PFSK-1 (cell line): ENCODE measurements around the gene TUBAL3.

Experiments used
- FOXP2 ChIP-seq: optimal IDR thresholded peaks from 2 replicates; pipeline ENCODE3; 2011; ENCODE audit warnings: borderline replicate concordance, control low read depth, inconsistent platforms; ENCODE audit not compliant: insufficient read depth; ENCODE audit errors: extremely low read length, extremely low read depth
- POLR2AphosphoS5 ChIP-seq: IDR thresholded peaks from 2 replicates; pipeline ENCODE4 v1.6.1; 2012; ENCODE audit warnings: low read depth, mild to moderate bottlenecking, control low read depth, low read length, moderate library complexity
- SIN3A ChIP-seq: IDR thresholded peaks from 2 replicates; pipeline ENCODE4 v1.6.1; 2012; ENCODE audit warnings: mild to moderate bottlenecking, low read length, moderate library complexity, borderline replicate concordance; ENCODE audit not compliant: insufficient read depth
- TAF1 ChIP-seq: IDR thresholded peaks from 2 replicates; pipeline ENCODE4 v1.6.1; 2012; ENCODE audit warnings: low read length, control low read depth, borderline replicate concordance; ENCODE audit not compliant: insufficient read depth
- TF ChIP-seq, protein P1 (sequence below), 2 experiments: IDR thresholded peaks; 2 replicates each; pipeline versions ENCODE4 v1.6.1 to v1.8.0; 2011 to 2012; ENCODE audit warnings: low read depth in 2 of 2, low read length in 2 of 2, control low read depth in 1 of 2, inconsistent platforms in 1 of 2, mild to moderate bottlenecking in 1 of 2, moderate library complexity in 1 of 2; ENCODE audit not compliant: insufficient read depth in 1 of 2

Gene TUBAL3

DNA sequence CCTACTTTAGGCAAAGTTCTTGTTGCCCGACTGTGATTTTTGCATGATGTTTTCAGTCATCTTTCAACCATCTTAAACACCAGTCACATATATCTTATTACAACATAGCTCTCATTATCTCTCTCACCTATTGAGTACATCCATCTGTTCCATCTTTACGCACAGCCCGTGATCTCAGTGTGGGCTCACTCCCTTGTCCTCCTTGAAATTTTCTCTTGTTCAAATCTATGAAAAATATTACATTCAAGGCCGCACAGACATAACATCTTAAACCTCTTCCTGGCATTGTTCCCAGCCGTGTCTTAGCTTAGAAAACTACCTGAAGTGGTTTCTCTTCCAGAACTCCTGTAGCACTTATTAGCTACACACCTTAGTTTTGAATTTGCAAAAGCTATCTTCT is 40.4 kb upstream of the TUBAL3 start:
- no peak for TF ChIP-seq POLR2AphosphoS5
- no peak for TF ChIP-seq SIN3A
- no peak for TF ChIP-seq TAF1
- TF ChIP-seq FOXP2, result no peak
- TF ChIP-seq, protein P1, sequence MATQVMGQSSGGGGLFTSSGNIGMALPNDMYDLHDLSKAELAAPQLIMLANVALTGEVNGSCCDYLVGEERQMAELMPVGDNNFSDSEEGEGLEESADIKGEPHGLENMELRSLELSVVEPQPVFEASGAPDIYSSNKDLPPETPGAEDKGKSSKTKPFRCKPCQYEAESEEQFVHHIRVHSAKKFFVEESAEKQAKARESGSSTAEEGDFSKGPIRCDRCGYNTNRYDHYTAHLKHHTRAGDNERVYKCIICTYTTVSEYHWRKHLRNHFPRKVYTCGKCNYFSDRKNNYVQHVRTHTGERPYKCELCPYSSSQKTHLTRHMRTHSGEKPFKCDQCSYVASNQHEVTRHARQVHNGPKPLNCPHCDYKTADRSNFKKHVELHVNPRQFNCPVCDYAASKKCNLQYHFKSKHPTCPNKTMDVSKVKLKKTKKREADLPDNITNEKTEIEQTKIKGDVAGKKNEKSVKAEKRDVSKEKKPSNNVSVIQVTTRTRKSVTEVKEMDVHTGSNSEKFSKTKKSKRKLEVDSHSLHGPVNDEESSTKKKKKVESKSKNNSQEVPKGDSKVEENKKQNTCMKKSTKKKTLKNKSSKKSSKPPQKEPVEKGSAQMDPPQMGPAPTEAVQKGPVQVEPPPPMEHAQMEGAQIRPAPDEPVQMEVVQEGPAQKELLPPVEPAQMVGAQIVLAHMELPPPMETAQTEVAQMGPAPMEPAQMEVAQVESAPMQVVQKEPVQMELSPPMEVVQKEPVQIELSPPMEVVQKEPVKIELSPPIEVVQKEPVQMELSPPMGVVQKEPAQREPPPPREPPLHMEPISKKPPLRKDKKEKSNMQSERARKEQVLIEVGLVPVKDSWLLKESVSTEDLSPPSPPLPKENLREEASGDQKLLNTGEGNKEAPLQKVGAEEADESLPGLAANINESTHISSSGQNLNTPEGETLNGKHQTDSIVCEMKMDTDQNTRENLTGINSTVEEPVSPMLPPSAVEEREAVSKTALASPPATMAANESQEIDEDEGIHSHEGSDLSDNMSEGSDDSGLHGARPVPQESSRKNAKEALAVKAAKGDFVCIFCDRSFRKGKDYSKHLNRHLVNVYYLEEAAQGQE (IDR thresholded peaks at IDR 0.05; ENCODE audit: insufficient read depth in 1 of 2, low read depth in 2 of 2, low read length in 2 of 2), result no peak

DNA sequence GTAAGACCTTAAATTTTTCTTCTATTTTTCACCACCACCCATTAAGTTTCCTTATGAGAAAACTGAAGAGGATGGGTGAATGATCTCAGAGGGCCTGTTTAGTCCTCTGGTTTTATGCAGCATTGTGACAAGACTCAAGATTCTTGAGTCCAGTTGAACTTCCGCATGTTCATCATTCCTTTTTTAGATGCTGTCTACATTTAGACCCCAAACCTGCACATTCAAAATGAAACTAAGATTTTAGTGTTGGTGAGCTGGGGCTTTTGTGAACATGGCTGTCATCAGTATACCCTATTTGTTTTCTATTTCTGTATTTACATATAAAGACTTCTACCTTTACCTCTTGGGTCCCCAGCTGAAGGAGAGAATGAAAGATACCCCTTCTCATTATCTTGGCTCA is 38.8 kb upstream of the TUBAL3 start:
- no peak for TF ChIP-seq TAF1
- TF ChIP-seq, protein P1 (IDR thresholded peaks at IDR 0.05; ENCODE audit: insufficient read depth in 1 of 2, low read depth in 2 of 2, low read length in 2 of 2), result no peak
- TF ChIP-seq SIN3A, result no peak
- TF ChIP-seq FOXP2, result no peak
- no peak for TF ChIP-seq POLR2AphosphoS5

- TF ChIP-seq SIN3A, result no peak
- TF ChIP-seq, protein P1 (IDR thresholded peaks at IDR 0.05; ENCODE audit: insufficient read depth in 1 of 2, low read depth in 2 of 2, low read length in 2 of 2), result no peak
- TF ChIP-seq POLR2AphosphoS5, result no peak
- TF ChIP-seq TAF1, result no peak
- no peak for TF ChIP-seq FOXP2
Observed at GRCh38 chr10:5442990-5443370, 38.4 kb upstream of the TUBAL3 start.

- TF ChIP-seq FOXP2 (no peak), SIN3A (no peak), POLR2AphosphoS5 (no peak), TAF1 (no peak)
- TF ChIP-seq, protein P1 (IDR thresholded peaks at IDR 0.05; ENCODE audit: insufficient read depth in 1 of 2, low read depth in 2 of 2, low read length in 2 of 2), result no peak
Observed at GRCh38 chr10:5442065-5442989, 37.7 kb upstream of the TUBAL3 start.
